ENCODE data around the gene GMPPA. TPM values are rescaled to one million over a fixed set of nuclear protein-coding genes. Genes with fewer than 3 reads are reported as not detected.

Gene GMPPA
- polyA plus RNA-seq, 4 donors, result 32.8 to 41.9 (median 37.8) TPM

- DNase-seq (ENCODE audit: low read depth in 4 of 4, low spot score in 2 of 4), result no peak
These were observed 17.4 kb downstream of the GMPPA start for GRCh38 chr2:219515874-219516629.

GRCh38 chr2:219516888-219517287 lies 18.2 kb downstream of the GMPPA start:
- no peak for DNase-seq (ENCODE audit: low read depth in 4 of 4, low spot score in 2 of 4)

GRCh38 chr2:219517954-219518778 lies 19.5 kb downstream of the GMPPA start:
- no peak for DNase-seq (ENCODE audit: low read depth in 4 of 4, low spot score in 2 of 4)

DNA sequence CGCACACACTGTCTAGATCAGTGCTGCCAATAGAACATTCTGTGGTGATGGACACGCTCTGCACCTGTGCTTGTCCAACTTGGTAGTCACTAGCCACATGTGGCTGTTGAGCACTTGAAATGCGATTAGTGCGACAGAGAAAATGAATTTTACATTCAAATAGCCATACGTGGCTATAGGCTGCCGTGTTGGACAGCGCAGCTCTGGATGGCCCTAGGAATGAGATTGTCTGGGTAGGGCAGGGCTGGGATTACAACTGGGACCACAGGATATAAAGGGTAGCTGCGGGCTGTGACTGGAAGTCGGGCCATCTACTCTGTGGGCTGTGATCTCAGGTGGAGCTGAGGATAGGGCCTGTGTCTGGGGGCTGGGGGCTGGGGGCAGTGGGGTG lies 20.8 kb downstream of the GMPPA start:
- DNase-seq (ENCODE audit: low read depth in 4 of 4, low spot score in 2 of 4), result no peak

DNA sequence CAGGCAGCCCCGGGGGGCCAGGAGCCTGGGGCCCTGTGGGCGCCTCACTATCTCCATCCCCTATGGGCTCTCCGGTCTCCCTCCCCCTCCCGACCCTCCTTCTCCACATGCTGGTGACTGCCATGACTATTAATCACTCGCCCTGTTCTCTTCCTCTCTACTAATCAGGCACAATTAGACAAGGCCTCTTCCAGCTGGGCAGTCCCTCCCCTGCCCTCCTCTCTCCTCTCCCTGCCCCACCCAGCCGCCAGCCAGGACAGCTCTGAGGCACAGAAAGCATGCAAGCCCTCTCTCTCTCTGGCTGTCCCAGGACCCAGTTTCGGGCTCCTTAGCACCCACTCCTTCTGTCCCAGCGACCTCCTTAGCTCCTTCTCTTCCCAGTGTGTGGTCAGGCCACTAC lies 21.4 kb downstream of the GMPPA start:
- DNase-seq (ENCODE audit: low read depth in 4 of 4, low spot score in 2 of 4), result no peak

- no peak for DNase-seq (ENCODE audit: low read depth in 4 of 4, low spot score in 2 of 4)
These were observed 22.6 kb downstream of the GMPPA start for GRCh38 chr2:219521066-219521880.

DNA sequence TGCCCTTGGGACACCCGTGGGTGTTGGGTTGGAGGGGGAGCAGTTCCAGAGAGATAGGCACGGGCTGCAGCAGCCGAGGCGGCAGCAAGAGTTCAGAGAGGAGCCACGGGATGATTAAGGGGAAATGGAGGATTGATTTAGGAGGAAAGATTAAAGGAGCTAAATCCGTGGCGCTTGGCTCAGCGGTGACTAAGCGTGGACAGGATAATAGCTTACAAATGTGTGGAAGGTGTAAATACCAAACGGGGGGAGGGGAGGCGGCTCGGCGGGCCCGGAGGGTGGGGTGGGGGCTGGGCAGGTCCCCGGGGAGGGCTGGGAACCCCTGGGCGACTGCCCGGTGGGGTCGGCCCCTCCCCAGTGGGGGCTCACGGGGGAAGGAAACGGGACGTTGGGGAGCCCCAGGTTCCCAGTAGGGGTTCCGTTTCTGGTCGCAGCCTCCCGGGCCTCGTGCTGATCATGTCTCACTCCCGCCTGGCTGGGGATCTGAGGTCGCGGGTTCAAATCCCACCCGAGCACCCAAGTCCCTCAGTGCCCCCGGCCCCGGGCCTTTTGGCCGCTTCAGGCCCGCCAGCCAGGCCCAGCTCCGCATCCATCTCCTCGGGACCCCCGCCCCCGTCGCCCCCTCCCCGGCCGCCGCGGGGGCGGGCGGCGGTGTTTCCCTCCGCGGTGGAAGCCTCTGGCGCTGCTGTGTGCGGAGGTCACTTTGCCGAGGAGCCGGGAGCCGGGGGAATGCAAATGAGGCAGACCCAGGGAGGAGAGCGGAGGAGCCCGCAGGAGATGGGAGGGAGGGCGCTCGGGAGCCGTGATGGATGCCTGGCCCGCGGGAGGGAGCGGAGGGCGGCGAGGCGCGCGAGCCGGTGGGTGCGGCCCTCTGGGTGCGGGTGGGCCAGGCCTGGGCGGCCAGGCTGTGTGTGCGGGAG lies 23.7 kb downstream of the GMPPA start:
- no peak for DNase-seq (ENCODE audit: low read depth in 4 of 4, low spot score in 2 of 4)

- DNase-seq (ENCODE audit: low read depth in 4 of 4, low spot score in 2 of 4), result no peak
These were observed 24.5 kb downstream of the GMPPA start for GRCh38 chr2:219523031-219523671.

DNA sequence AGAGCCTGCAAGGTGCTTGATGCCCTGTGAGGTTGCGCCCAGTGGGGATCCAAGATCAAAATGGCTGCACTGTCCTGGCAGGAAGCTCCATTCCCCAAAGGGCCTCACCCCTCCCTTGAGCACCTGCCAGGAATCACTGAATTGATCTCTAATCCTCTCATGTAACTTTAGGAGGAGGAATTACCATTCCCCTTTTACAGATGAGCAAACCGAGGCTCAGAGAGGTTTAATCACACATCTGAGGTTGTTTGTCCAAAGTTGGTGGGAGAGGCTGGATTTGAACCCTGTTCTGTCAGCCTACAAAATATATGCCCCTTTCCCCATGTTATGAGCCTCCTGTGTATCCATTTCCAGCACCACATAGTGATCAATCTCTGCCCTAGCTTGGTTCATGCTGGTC lies 26.1 kb downstream of the GMPPA start:
- DNase-seq (ENCODE audit: low read depth in 4 of 4, low spot score in 2 of 4), result no peak

DNA sequence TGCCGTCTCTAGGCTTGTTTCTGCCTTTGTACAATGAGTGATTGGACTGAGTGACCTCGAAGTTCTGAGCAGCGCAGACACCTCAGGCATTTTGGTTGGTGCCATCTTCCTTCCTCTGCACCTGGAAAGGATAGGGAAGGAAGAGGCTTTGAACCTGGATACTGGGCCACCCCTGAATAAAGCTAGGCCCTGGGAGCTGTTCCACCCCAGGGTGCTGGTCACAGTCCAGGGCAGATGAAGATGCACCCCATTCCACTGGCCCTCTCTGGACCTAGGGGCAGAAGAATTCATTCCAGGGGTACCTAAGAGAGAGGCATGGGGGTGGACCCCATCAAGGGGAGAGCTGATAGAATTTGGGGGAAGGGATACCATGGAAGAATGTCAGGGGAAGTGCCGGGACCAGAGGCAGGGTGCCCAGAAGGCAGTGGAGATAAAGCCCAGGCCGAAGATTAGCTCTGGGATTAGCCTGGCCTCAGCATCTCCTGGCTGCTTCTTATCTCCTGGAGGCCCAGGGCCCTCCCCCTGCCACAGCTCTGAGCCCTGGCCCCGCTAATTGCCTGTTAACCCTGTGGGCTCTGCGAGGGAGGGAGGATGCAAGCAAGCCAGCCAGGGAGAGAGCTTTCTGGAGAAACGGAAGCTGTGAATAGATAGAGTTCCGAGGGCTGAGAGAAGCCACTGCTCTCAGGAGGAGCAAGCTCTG lies 27.0 kb downstream of the GMPPA start:
- DNase-seq (ENCODE audit: low read depth in 4 of 4, low spot score in 2 of 4), result no peak

GRCh38 chr2:219526320-219527075 lies 27.8 kb downstream of the GMPPA start:
- DNase-seq (ENCODE audit: low read depth in 4 of 4, low spot score in 2 of 4), result no peak

DNA sequence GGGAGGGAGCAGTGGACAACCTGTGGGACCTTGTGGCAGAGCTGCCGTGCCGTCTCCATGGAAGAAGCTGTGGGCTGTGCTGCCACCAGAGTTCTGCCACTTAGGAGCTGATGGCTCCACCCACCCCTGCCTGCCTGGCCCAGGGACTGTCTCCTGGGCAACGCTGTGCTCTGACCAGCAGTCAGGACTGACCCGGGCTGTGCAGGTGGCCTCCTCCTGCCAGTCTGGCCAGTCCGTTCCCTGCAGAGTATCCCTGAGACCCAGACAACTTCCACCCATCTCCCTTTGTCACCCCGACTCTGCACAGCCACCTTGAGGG lies 28.3 kb downstream of the GMPPA start:
- no peak for DNase-seq (ENCODE audit: low read depth in 4 of 4, low spot score in 2 of 4)

- no peak for DNase-seq (ENCODE audit: low read depth in 4 of 4, low spot score in 2 of 4)
These were observed 28.8 kb downstream of the GMPPA start for GRCh38 chr2:219527472-219527871.

DNA sequence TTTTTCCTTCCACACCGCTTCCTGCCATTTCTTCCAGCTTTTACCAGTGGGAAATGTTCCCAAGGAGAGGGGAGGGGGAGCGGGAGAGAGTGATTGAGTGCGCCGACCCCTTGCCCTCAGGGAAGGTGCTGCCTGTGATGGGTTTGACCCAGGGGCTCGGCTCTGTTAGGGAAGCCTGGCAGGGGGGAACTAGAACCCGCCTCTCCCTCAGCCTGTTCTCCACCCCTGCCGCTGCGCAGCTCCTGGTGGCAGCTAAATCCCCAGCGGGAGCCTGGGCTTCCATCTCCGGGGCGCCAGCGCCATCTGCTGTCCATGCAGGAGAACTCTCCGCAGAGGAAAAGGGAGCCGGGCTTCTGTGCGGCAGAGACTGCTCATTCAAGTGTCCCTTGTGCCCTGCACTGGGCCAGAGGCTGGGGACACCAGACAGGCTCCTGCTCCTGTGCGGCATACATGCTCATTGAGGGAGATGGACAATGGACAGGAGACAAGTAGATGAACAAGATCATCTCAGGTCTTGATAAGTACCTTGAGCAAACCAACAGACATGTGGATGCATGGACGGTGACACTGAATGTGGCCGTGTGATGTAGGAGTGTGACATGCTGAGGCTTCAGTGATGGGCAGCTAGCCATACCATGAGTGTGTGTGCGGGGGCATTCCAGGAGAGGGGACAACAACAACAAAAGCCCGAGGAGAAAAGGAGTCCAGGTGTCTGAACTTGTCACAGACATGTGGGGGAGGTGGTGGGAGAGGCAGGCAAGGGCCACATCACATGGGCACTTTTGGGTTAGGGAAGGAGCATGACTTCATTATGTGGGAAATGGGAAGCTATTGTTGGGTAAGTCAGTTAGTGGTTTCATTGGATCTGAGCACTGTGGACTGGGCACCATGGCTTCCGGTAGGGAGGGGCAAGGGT lies 31.6 kb downstream of the GMPPA start:
- DNase-seq (ENCODE audit: low read depth in 4 of 4, low spot score in 2 of 4), result peak in 1 of 4 donors; percentile 73

GRCh38 chr2:219531639-219532377 lies 33.1 kb downstream of the GMPPA start:
- DNase-seq (ENCODE audit: low read depth in 4 of 4, low spot score in 2 of 4), result no peak

DNA sequence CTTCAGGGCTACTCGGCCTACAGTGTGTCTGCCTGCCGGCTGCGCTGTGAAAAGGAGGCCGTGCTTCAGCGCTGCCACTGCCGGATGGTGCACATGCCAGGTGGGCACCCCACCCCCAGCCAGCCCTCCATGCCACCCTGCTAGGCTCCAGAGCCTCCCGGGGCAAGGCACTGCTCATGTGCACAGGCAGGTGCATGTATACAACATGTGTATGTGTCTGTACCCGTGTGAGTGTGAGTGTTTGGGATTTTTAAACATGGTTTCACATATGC lies 33.6 kb downstream of the GMPPA start:
- DNase-seq (ENCODE audit: low read depth in 4 of 4, low spot score in 2 of 4), result no peak
